Adrenal gland (tissue), 5 donors: Measurements from ENCODE around the gene RNU6-1.

Experiments
- POLR2A ChIP-seq, 2 donors: fragments of 450-650 bp; IDR thresholded peaks; one replicate each; pipeline ENCODE4 v1.6.1; 2017; ENCODE audit warnings: antibody characterized with exemption in 2 of 2, mild to moderate bottlenecking in 2 of 2, moderate library complexity in 1 of 2
- TF ChIP-seq, protein P1 (sequence below), 6 experiments: fragments of 450-650 bp in 4 of 6; fragments of 200-600 bp in 2 of 6; sonication (generic) in 1 of 6; IDR thresholded peaks; 1 replicate in 5 of 6; 2 replicates in 1 of 6; pipeline versions ENCODE4 v1.5.1 to v1.8.0; 2016 to 2021; ENCODE audit warnings: antibody characterized with exemption in 6 of 6, mild to moderate bottlenecking in 2 of 6, moderate library complexity in 1 of 6
- donor health status: DM: no; HTN: no; CAD: no.

- TF ChIP-seq, protein P1, sequence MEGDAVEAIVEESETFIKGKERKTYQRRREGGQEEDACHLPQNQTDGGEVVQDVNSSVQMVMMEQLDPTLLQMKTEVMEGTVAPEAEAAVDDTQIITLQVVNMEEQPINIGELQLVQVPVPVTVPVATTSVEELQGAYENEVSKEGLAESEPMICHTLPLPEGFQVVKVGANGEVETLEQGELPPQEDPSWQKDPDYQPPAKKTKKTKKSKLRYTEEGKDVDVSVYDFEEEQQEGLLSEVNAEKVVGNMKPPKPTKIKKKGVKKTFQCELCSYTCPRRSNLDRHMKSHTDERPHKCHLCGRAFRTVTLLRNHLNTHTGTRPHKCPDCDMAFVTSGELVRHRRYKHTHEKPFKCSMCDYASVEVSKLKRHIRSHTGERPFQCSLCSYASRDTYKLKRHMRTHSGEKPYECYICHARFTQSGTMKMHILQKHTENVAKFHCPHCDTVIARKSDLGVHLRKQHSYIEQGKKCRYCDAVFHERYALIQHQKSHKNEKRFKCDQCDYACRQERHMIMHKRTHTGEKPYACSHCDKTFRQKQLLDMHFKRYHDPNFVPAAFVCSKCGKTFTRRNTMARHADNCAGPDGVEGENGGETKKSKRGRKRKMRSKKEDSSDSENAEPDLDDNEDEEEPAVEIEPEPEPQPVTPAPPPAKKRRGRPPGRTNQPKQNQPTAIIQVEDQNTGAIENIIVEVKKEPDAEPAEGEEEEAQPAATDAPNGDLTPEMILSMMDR (IDR thresholded peaks at IDR 0.05), result no peak
- no peak for TF ChIP-seq POLR2A (IDR thresholded peaks at IDR 0.05)
Observed at GRCh38 chr15:67796196-67797127, 43.4 kb downstream of the RNU6-1 start.
